H9 (cell line): Measurements from ENCODE around the gene MORN3. TPM values are rescaled to one million over a fixed set of nuclear protein-coding genes. Genes with fewer than 3 reads are reported as not detected.
"Not testable (repeated sequence)": the region's sequence is repeated elsewhere in the genome, so short reads cannot be mapped to it uniquely, and the experiment has no call there.

Experiments used
- DNase-seq: peaks from one replicate; pipeline ENCODE4 v3.0.0-alpha.2; 2017
- H2AFZ ChIP-seq: one replicate; pipeline ENCODE4 v1.6.1; 2013; ENCODE audit warnings: mild to moderate bottlenecking, low read length, control low read depth, moderate library complexity
- H2AK5ac ChIP-seq: 2 replicates; pipeline ENCODE4 v1.6.1; 2013; ENCODE audit warnings: low read length, control low read depth, mixed read lengths; ENCODE audit not compliant: insufficient read length
- H2BK120ac ChIP-seq: one replicate; pipeline ENCODE4 v1.6.1; 2013; ENCODE audit warnings: low read depth, mild to moderate bottlenecking, low read length, control low read depth, inconsistent platforms; ENCODE audit not compliant: poor library complexity, severe bottlenecking
- H2BK12ac ChIP-seq: 2 replicates; pipeline ENCODE4 v1.6.1; 2013; ENCODE audit warnings: low read length, control low read depth, mixed read lengths, low read depth; ENCODE audit not compliant: insufficient read length
- H2BK15ac ChIP-seq: 2 replicates; pipeline ENCODE4 v1.6.1; 2013; ENCODE audit warnings: low read depth, low read length, control low read depth
- H2BK20ac ChIP-seq: one replicate; pipeline ENCODE4 v1.6.1; 2013; ENCODE audit warnings: low read depth, mild to moderate bottlenecking, low read length, control low read depth, inconsistent platforms; ENCODE audit not compliant: poor library complexity, severe bottlenecking
- H2BK5ac ChIP-seq: 2 replicates; pipeline ENCODE4 v1.6.1; 2013; ENCODE audit warnings: low read length, control low read depth, mixed read lengths; ENCODE audit not compliant: insufficient read length
- H3K14ac ChIP-seq: 2 replicates; pipeline ENCODE4 v1.6.1; 2013; ENCODE audit warnings: low read length, control low read depth; ENCODE audit not compliant: insufficient read depth
- H3K18ac ChIP-seq: 2 replicates; pipeline ENCODE4 v1.6.1; 2013; ENCODE audit warnings: low read depth, mild to moderate bottlenecking, mixed read lengths, low read length, control low read depth; ENCODE audit not compliant: insufficient read length
- H3K23ac ChIP-seq: 2 replicates; pipeline ENCODE4 v1.6.1; 2013; ENCODE audit warnings: low read length, control low read depth, mixed read lengths, low read depth; ENCODE audit not compliant: insufficient read length
- H3K23me2 ChIP-seq: 2 replicates; pipeline ENCODE4 v1.6.1; 2013; ENCODE audit warnings: low read depth, mild to moderate bottlenecking, mixed read lengths, low read length, control low read depth; ENCODE audit not compliant: insufficient read length, poor library complexity, severe bottlenecking
- H3K27ac ChIP-seq: 2 replicates; pipeline ENCODE4 v1.5.1; 2013; ENCODE audit warnings: low read length, control low read depth, mixed read lengths, low read depth; ENCODE audit not compliant: insufficient read length
- H3K27me3 ChIP-seq: 2 replicates; pipeline ENCODE4 v1.6.1; 2013; ENCODE audit warnings: low read length, control low read depth, inconsistent platforms; ENCODE audit not compliant: insufficient read depth
- H3K4ac ChIP-seq: 2 replicates; pipeline ENCODE4 v1.6.1; 2013; ENCODE audit warnings: low read depth, mild to moderate bottlenecking, control low read depth, inconsistent platforms, low read length, moderate library complexity
- H3K4me1 ChIP-seq: 2 replicates; pipeline ENCODE4 v1.6.1; 2013; ENCODE audit warnings: low read length, control low read depth, inconsistent platforms; ENCODE audit not compliant: insufficient read depth
- H3K4me2 ChIP-seq: 2 replicates; pipeline ENCODE4 v1.6.1; 2013; ENCODE audit warnings: low read length, control low read depth, mixed read lengths; ENCODE audit not compliant: insufficient read length, insufficient read depth
- H3K56ac ChIP-seq: 2 replicates; pipeline ENCODE4 v1.6.1; 2013; ENCODE audit warnings: low read depth, mild to moderate bottlenecking, mixed read lengths, low read length, control low read depth; ENCODE audit not compliant: insufficient read length
- H3K79me1 ChIP-seq: 2 replicates; pipeline ENCODE4 v1.6.1; 2013; ENCODE audit warnings: low read depth, mild to moderate bottlenecking, moderate library complexity, low read length, control low read depth, inconsistent platforms; ENCODE audit not compliant: insufficient read depth, poor library complexity, severe bottlenecking
- H3K79me2 ChIP-seq: 2 replicates; pipeline ENCODE4 v1.6.1; 2013; ENCODE audit warnings: low read length, control low read depth, inconsistent platforms; ENCODE audit not compliant: insufficient read depth
- H3K9ac ChIP-seq: 2 replicates; pipeline ENCODE4 v1.6.1; 2013; ENCODE audit warnings: low read length, control low read depth, mixed read lengths; ENCODE audit not compliant: insufficient read length; ENCODE audit errors: extremely low read depth
- H3K9me3 ChIP-seq: one replicate; pipeline ENCODE4 v1.6.1; 2013; ENCODE audit warnings: low read depth, low read length, inconsistent platforms; ENCODE audit not compliant: control insufficient read depth
- H3T11ph ChIP-seq: one replicate; pipeline ENCODE4 v1.6.1; 2013; ENCODE audit warnings: mild to moderate bottlenecking, low read length, control low read depth, inconsistent platforms
- H4K20me1 ChIP-seq: one replicate; pipeline ENCODE4 v1.6.1; 2013; ENCODE audit not compliant: control insufficient read depth, insufficient read length, insufficient read depth
- H4K5ac ChIP-seq: 2 replicates; pipeline ENCODE4 v1.6.1; 2013; ENCODE audit warnings: low read depth, mild to moderate bottlenecking, mixed read lengths, low read length, control low read depth; ENCODE audit not compliant: insufficient read length
- H4K8ac ChIP-seq: replicated peaks from 2 replicates; pipeline ENCODE4 v1.6.1; 2013; ENCODE audit warnings: low read length, control low read depth, mixed read lengths, low read depth; ENCODE audit not compliant: insufficient read length
- H4K91ac ChIP-seq: 2 replicates; pipeline ENCODE4 v1.6.1; 2013; ENCODE audit warnings: low read depth, mild to moderate bottlenecking, moderate library complexity, mixed read lengths, low read length, control low read depth; ENCODE audit not compliant: insufficient read length
- H3K27ac Mint-ChIP-seq, 3 experiments: 2 replicates in 2 of 3; 3 replicates in 1 of 3; pipeline ENCODE4 v1.8.0; 2020 to 2021; ENCODE audit warnings: mixed read lengths in 3 of 3, mild to moderate bottlenecking in 1 of 3, moderate library complexity in 1 of 3
- H3K27me3 Mint-ChIP-seq: 2 replicates; pipeline ENCODE4 v1.8.0; 2021; ENCODE audit warnings: low read depth, mild to moderate bottlenecking, moderate library complexity, mixed read lengths
- H3K36me3 Mint-ChIP-seq, 3 experiments: 2 replicates in 2 of 3; 3 replicates in 1 of 3; pipeline ENCODE4 v1.8.0; 2020 to 2021; ENCODE audit warnings: low read depth in 3 of 3, mixed read lengths in 3 of 3; ENCODE audit not compliant: insufficient read depth in 1 of 3
- H3K4me1 Mint-ChIP-seq, 2 experiments: 2 replicates each; pipeline ENCODE4 v1.8.0; 2020; ENCODE audit warnings: mixed read lengths in 2 of 2
- H3K4me3 Mint-ChIP-seq, 2 experiments: 2 replicates in 1 of 2; 3 replicates in 1 of 2; pipeline ENCODE4 v1.8.0; 2020 to 2021; ENCODE audit warnings: mild to moderate bottlenecking in 2 of 2, mixed read lengths in 2 of 2, moderate library complexity in 1 of 2
- H3K9me3 Mint-ChIP-seq, 2 experiments: 2 replicates in 1 of 2; 3 replicates in 1 of 2; pipeline ENCODE4 v1.8.0; 2020; ENCODE audit warnings: mild to moderate bottlenecking in 2 of 2, mixed read lengths in 2 of 2, moderate library complexity in 1 of 2
- WGBS: extraction: QIAGEN DNeasy Blood & Tissue Kit; methylation state at CpG from one replicate; pipeline ENCODE4 v1.1.7; 2013; ENCODE audit warnings: missing lambda C conversion rate, low lambda C conversion rate, mixed read lengths; ENCODE audit not compliant: insufficient read length; ENCODE audit errors: extremely low coverage; 5-methylcytosine and 5-hydroxymethylcytosine counted together
- total RNA-seq: library from RNA; stranded (reverse); gene quantifications from 2 replicates; pipeline ENCODE4 v1.2.1, GENCODE V29; 2021
- TF ChIP-seq, protein P1 (sequence below): fragments of 200-600 bp; sonication (generic); conservative IDR thresholded peaks from 3 replicates; pipeline ENCODE4 v1.8.0; 2021; ENCODE audit warnings: antibody characterized with exemption, mild to moderate bottlenecking

MORN3 gene
- total RNA-seq, 1 experiment from 2014 or later: 0.37 TPM

DNA sequence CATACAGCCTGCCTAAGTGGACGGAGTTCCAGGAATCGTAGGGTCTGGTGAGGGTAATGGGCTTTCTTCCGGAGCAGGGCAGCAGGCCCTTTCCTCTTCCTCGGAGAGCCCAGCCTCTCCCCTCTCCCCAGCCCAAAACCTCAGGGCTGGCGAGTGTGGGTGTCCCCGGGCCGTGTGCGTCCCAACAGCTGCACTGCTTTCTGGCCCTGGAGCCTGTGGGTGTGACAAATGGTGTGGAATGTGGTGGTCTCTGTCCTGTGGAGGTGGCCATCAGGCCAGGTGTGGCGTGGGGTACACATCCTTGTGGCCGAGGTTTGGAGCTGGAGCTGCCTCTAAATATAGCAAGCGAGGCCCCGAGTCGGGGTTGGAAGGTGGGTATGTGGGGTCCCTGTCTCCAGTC, 34.6 kb downstream of the MORN3 start:
- Histone ChIP-seq H3K4me1 (peaks cover 1% of the 10 kb centered on the region; the same call in 1 of the 2 replicates), H4K8ac (no peak overlapping the region), H3K18ac (no peak overlapping the region), H2BK120ac (no peak overlapping the region), H2BK20ac (no peak overlapping the region), H3K9ac (no peak overlapping the region), H3K14ac (no peak overlapping the region), H2BK12ac (no peak overlapping the region), H2AK5ac (no peak overlapping the region), H2AFZ (no peak overlapping the region), H3K27me3 (no peaks in the 10 kb centered on the region), H3K23me2 (peaks cover 3% of the 10 kb centered on the region), H3T11ph (no peak overlapping the region), H4K5ac (no peak overlapping the region), H3K79me2 (peaks cover 24% of the 10 kb centered on the region; the same call in 1 of the 2 replicates), H3K9me3 (no peaks in the 10 kb centered on the region), H3K4me2 (no peak overlapping the region), H2BK15ac (no peak overlapping the region), H4K91ac (no peak overlapping the region), H2BK5ac (no peak overlapping the region), H3K56ac (no peak overlapping the region), H4K20me1 (peaks cover 4% of the 10 kb centered on the region), H3K4ac (no peak overlapping the region), H3K79me1 (peaks cover 13% of the 10 kb centered on the region), H3K27ac (no peak overlapping the region), H3K23ac (no peak overlapping the region)
- Mint-ChIP-seq H3K4me3 (peak overlapping the region in 1 of 2 experiments; percentile 20; a peak in 2 of 5 replicates), H3K4me1 (peaks cover 24 to 44% of the 10 kb centered on the region in 2 experiments), H3K36me3 (peaks cover 11 to 30% (median 20%) of the 10 kb centered on the region in 3 experiments), H3K27ac (peak overlapping the region in 1 of 3 experiments; percentile 55; a peak in 2 of 7 replicates), H3K9me3 (no peaks in the 10 kb centered on the region), H3K27me3 (no peaks in the 10 kb centered on the region)
- WGBS: no CpG with 5 or more reads among the region's 13 CpGs
- DNase-seq: no peak
- TF ChIP-seq, protein P1, sequence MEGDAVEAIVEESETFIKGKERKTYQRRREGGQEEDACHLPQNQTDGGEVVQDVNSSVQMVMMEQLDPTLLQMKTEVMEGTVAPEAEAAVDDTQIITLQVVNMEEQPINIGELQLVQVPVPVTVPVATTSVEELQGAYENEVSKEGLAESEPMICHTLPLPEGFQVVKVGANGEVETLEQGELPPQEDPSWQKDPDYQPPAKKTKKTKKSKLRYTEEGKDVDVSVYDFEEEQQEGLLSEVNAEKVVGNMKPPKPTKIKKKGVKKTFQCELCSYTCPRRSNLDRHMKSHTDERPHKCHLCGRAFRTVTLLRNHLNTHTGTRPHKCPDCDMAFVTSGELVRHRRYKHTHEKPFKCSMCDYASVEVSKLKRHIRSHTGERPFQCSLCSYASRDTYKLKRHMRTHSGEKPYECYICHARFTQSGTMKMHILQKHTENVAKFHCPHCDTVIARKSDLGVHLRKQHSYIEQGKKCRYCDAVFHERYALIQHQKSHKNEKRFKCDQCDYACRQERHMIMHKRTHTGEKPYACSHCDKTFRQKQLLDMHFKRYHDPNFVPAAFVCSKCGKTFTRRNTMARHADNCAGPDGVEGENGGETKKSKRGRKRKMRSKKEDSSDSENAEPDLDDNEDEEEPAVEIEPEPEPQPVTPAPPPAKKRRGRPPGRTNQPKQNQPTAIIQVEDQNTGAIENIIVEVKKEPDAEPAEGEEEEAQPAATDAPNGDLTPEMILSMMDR: no peak

DNA sequence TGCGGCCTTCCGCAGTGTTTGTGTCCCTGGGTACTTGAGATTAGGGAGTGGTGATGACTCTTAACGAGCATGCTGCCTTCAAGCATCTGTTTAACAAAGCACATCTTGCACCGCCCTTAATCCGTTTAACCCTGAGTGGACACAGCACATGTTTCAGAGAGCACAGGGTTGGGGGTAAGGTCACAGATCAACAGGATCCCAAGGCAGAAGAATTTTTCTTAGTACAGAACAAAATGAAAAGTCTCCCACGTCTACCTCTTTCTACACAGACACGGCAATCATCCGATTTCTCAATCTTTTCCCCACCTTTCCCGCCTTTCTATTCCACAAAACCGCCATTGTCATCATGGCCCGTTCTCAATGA, 35.6 kb downstream of the MORN3 start:
- no CpG with 5 or more reads among the region's 11 CpGs for WGBS
- not testable (repeated sequence) for H3K56ac ChIP-seq, H3K14ac ChIP-seq, H4K20me1 ChIP-seq, H3K23me2 ChIP-seq, H3K27ac ChIP-seq, H3K4me2 ChIP-seq, H3K18ac ChIP-seq, H3K4ac ChIP-seq, H3T11ph ChIP-seq, H3K9me3 Mint-ChIP-seq, H4K5ac ChIP-seq, H2AK5ac ChIP-seq, H3K27ac Mint-ChIP-seq, H2BK5ac ChIP-seq, H3K9me3 ChIP-seq, H2BK120ac ChIP-seq, H3K9ac ChIP-seq, H3K4me1 ChIP-seq, H2BK20ac ChIP-seq, H3K4me3 Mint-ChIP-seq, H4K8ac ChIP-seq, H2BK12ac ChIP-seq, H3K27me3 ChIP-seq, H2BK15ac ChIP-seq, H3K27me3 Mint-ChIP-seq, H3K23ac ChIP-seq, DNase-seq, H4K91ac ChIP-seq, H2AFZ ChIP-seq
- H3K36me3 Mint-ChIP-seq: peaks cover 11 to 34% (median 20%) of the 10 kb centered on the region in 3 experiments
- peaks cover 11% of the 10 kb centered on the region for H3K79me1 ChIP-seq
- H3K4me1 Mint-ChIP-seq: peaks cover 30 to 51% of the 10 kb centered on the region in 2 experiments
- peaks cover 24% of the 10 kb centered on the region; the same call in 1 of the 2 replicates for H3K79me2 ChIP-seq
